ENCODE data around the gene APBA3. TPM values are rescaled to one million over a fixed set of nuclear protein-coding genes. Genes with fewer than 3 reads are reported as not detected.

APBA3 gene
- total and polyA plus RNA-seq, 2 of the 4 experiments (the other 2 are of a cell fraction): 9.5 to 18.4 TPM

- intact Hi-C loops (cut with micrococcal nuclease) (loop anchor here (10.0 kb wide), 1 partner anchor 383 kb away; no protein-coding TSS in a partner anchor), dilution Hi-C loops (cut with HindIII; ENCODE audit: low sequenced_read_pairs, unreplicated experiment) (no loop called here), in situ Hi-C loops (cut with MboI; ENCODE audit: low sequenced_read_pairs) (no loop called here)
- Histone ChIP-seq H3K23ac (ENCODE audit: low read depth, low read length) (no peak overlapping the region), H2AK9ac (replicated peaks; ENCODE audit: low read depth, low read length, poor library complexity) (no peak overlapping the region), H3K9ac (ENCODE audit: low read depth, low read length) (no peak overlapping the region), H3K9me3 (ENCODE audit: control insufficient read depth, insufficient read depth, low read length) (no peaks in the 10 kb centered on the region), H2AFZ (replicated peaks; ENCODE audit: low read length, poor library complexity) (no peak overlapping the region), H2BK15ac (ENCODE audit: low read depth, low read length) (no peak overlapping the region), H2BK120ac (ENCODE audit: low read depth, low read length) (no peak overlapping the region), H2BK20ac (ENCODE audit: low read depth, low read length) (no peak overlapping the region), H4K5ac (ENCODE audit: low read depth, low read length) (no peak overlapping the region), H3K18ac (ENCODE audit: low read depth, low read length) (no peak overlapping the region), H3K4ac (ENCODE audit: low read depth, low read length) (no peak overlapping the region), H2AK5ac (ENCODE audit: low read depth, low read length) (no peak overlapping the region), H4K20me1 (ENCODE audit: insufficient read depth, low read length) (no peaks in the 10 kb centered on the region), H3K27ac (ENCODE audit: insufficient read depth, low read length) (no peak overlapping the region), H4K91ac (ENCODE audit: insufficient read depth, low read depth, low read length) (no peak overlapping the region), H3K36me3 (ENCODE audit: control insufficient read depth, insufficient read depth, low read length) (no peaks in the 10 kb centered on the region), H3K4me2 (ENCODE audit: low read depth, low read length) (no peak overlapping the region), H3K27me3 (ENCODE audit: control insufficient read depth, insufficient read depth, low read length) (peaks cover 17% of the 10 kb centered on the region), H3K4me1 (ENCODE audit: control insufficient read depth, insufficient read depth, low read length) (no peaks in the 10 kb centered on the region), H2BK5ac (ENCODE audit: low read depth, low read length, poor library complexity, severe bottlenecking) (no peak overlapping the region), H3K56ac (ENCODE audit: extremely low read depth, insufficient read depth, low read length) (no peak overlapping the region), H3K79me1 (ENCODE audit: low read depth in 1 of 2, low read length in 2 of 2) (no peaks in the 10 kb centered on the region), H3K9me1 (ENCODE audit: insufficient read depth, low read length) (no peaks in the 10 kb centered on the region), H3K4me3 (ENCODE audit: insufficient read depth, low read depth, low read length) (no peak overlapping the region), H4K8ac (ENCODE audit: low read depth in 2 of 2, low read length in 2 of 2) (no peak overlapping the region), H3K14ac (replicated peaks; ENCODE audit: low read depth, low read length) (no peak overlapping the region)
- no peak for TF ChIP-seq POLR2A (IDR thresholded peaks at IDR 0.05; ENCODE audit: low read depth, low read length)
- no peak for TF ChIP-seq ELK1 (IDR thresholded peaks at IDR 0.05; ENCODE audit: borderline replicate concordance, low read depth, low read length)
- no peak for TF ChIP-seq USF2 (IDR thresholded peaks at IDR 0.05; ENCODE audit: low read depth, low read length)
- no peak for TF ChIP-seq MAZ (IDR thresholded peaks at IDR 0.05; ENCODE audit: borderline replicate concordance, low read depth, low read length)
- TF ChIP-seq SMC3 (IDR thresholded peaks at IDR 0.05; ENCODE audit: low read depth, low read length): no peak
- TF ChIP-seq CEBPB (IDR thresholded peaks at IDR 0.05; ENCODE audit: low read depth, low read length): no peak
- no peak for TF ChIP-seq RCOR1 (IDR thresholded peaks at IDR 0.05; ENCODE audit: insufficient replicate concordance, low read length)
- TF ChIP-seq MXI1 (IDR thresholded peaks at IDR 0.05; ENCODE audit: borderline replicate concordance, low read depth, low read length): no peak
- TF ChIP-seq CHD1 (IDR thresholded peaks at IDR 0.05; ENCODE audit: low read depth, low read length): no peak
- no peak for TF ChIP-seq MAFK (IDR thresholded peaks at IDR 0.05; ENCODE audit: low read depth, low read length)
- TF ChIP-seq CTCF (conservative IDR thresholded peaks at IDR 0.05; ENCODE audit: low read depth, low read length): no peak
- no peak for TF ChIP-seq FOS (IDR thresholded peaks at IDR 0.05; ENCODE audit: low read depth, low read length)
- TF ChIP-seq RFX5 (IDR thresholded peaks at IDR 0.05; ENCODE audit: low read depth, low read length): no peak
- TF ChIP-seq BHLHE40 (IDR thresholded peaks at IDR 0.05; ENCODE audit: low read depth, low read length): no peak
- no peak for TF ChIP-seq NFE2L2 (IDR thresholded peaks at IDR 0.05; ENCODE audit: low read depth, low read length)
- TF ChIP-seq RAD21 (IDR thresholded peaks at IDR 0.05; ENCODE audit: low read length): no peak
- WGBS, 2 experiments (ENCODE audit: extremely low coverage in 2 of 2, insufficient read length in 1 of 2): 91% methylated on average over 6 of the region's 12 CpGs; no CpG with 5 or more reads in 1 of the 2 experiments
- BruUV-seq (replicated peaks): no TSS peak
- DNase-seq: no peak
- ChIA-PET CTCF (no interaction called here), POLR2A (ENCODE audit: unreplicated experiment) (no interaction called here)
- no peak for ATAC-seq (ENCODE audit: low read depth)
These were observed 53.7 kb downstream of the APBA3 start for GRCh38 chr19:3707868-3708206.
